ENCODE results near the gene ZNF341. TPM values are rescaled to one million over a fixed set of nuclear protein-coding genes. Genes with fewer than 3 reads are reported as not detected.

ZNF341 gene
- total and polyA plus RNA-seq, 2 of the 8 experiments (the other 6 are each of a cell fraction or from before 2014, with no cell fraction given), result 5.8 to 6.4 TPM

DNA sequence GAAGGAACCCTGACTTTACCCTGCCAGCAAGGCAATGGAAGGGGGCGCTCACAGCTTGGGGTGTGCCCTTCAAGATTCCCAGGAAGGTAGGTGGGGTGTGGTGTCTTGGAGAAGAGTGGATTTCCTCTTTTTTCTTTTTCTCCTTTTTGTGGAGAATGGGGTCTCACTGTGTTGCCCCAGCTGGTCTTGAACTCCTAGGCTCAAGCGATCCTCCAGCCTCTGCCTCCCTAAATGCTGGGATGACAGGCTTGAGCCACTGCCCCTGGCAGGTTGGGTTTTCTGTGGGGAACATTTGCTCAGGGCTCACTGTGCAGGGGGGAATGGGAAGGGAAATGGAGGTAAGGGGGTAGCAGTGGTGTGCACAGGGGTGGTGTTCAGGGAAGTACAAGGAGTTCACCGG lies 4.0 kb upstream of the ZNF341 start:
- Histone ChIP-seq H3K18ac (ENCODE audit: extremely low read depth, low read length) (no peak overlapping the region), H4K91ac (replicated peaks; ENCODE audit: insufficient read length, low read length) (no peak overlapping the region), H3K4me2 (ENCODE audit: insufficient read depth in 1 of 2, low read depth in 2 of 2, low read length in 2 of 2) (no peak overlapping the region), H3K23ac (ENCODE audit: insufficient read length) (no peak overlapping the region), H3K79me1 (ENCODE audit: low read depth, low read length) (no peaks in the 10 kb centered on the region), H3K14ac (ENCODE audit: insufficient read length) (no peak overlapping the region), H4K5ac (ENCODE audit: insufficient read length, low read depth, low read length) (no peak overlapping the region), H3K4ac (replicated peaks; ENCODE audit: insufficient read length, low read depth, low read length) (no peak overlapping the region), H2AK5ac (ENCODE audit: low read depth, low read length) (no peak overlapping the region), H3K27me3 (replicated peaks in 1 of 4; ENCODE audit: control insufficient read depth in 3 of 4, extremely low read depth in 1 of 4, insufficient read depth in 3 of 4, low read length in 3 of 4) (no peaks in the 10 kb centered on the region), H4K20me1 (replicated peaks in 1 of 2; ENCODE audit: control insufficient read depth in 1 of 2, insufficient read depth in 2 of 2, low read length in 2 of 2) (no peaks in the 10 kb centered on the region), H2BK15ac (ENCODE audit: low read length) (no peak overlapping the region), H3K9ac (replicated peaks in 1 of 4; ENCODE audit: extremely low read depth in 1 of 4, low read depth in 3 of 4, low read length in 3 of 4) (no peak overlapping the region), H3K23me2 (ENCODE audit: low read depth, low read length) (peaks cover 9% of the 10 kb centered on the region), H2BK120ac (replicated peaks; ENCODE audit: low read depth, low read length) (no peak overlapping the region), H3K36me3 (ENCODE audit: control insufficient read depth in 2 of 4, insufficient read depth in 4 of 4, low read length in 3 of 4) (no peaks in the 10 kb centered on the region), H3K56ac (replicated peaks; ENCODE audit: insufficient read length, low read depth, low read length) (no peak overlapping the region), H2AFZ (ENCODE audit: low read length) (no peak overlapping the region), H3K9me3 (ENCODE audit: insufficient read depth in 2 of 2, low read depth in 1 of 2, low read length in 1 of 2) (no peaks in the 10 kb centered on the region), H3K4me1 (replicated peaks in 1 of 4; ENCODE audit: control insufficient read depth in 3 of 4, insufficient read depth in 4 of 4, low read length in 3 of 4) (peaks cover 0 to 6% (median 4%) of the 10 kb centered on the region in 4 experiments; a peak in 5 of 7 replicates), H3K4me3 (ENCODE audit: extremely low read depth in 1 of 4, insufficient read depth in 2 of 4, low read depth in 3 of 4, low read length in 4 of 4) (no peak overlapping the region), H2BK20ac (ENCODE audit: low read length) (no peak overlapping the region), H4K8ac (ENCODE audit: extremely low read depth, insufficient read depth, low read length) (no peak overlapping the region), H3K27ac (ENCODE audit: low read depth, low read length) (no peak overlapping the region), H3K79me2 (ENCODE audit: control insufficient read depth in 1 of 2, insufficient read depth in 2 of 2, low read length in 2 of 2) (no peaks in the 10 kb centered on the region), H2BK5ac (ENCODE audit: low read depth, low read length) (no peak overlapping the region), H2BK12ac (ENCODE audit: low read depth, low read length) (no peak overlapping the region)
- CTCF ChIA-PET (ENCODE audit: partially characterized antibody), result interaction anchor here (1.3 kb wide), 1 partner anchor 59 kb away, joined by 6 read pairs; no protein-coding TSS in a partner anchor
- WGBS, 2 experiments (ENCODE audit: extremely low coverage in 1 of 2, insufficient coverage in 1 of 2, insufficient read length in 1 of 2, insufficient replicate concordance in 2 of 2, low coverage in 1 of 2, low lambda C conversion rate in 2 of 2, missing lambda C conversion rate in 1 of 2), result 86% methylated on average over 3 of the region's 3 CpGs; no CpG with 5 or more reads in 1 of the 2 experiments
- FAIRE-seq, result no peak
- POLR2A ChIA-PET (ENCODE audit: partially characterized antibody), result interaction anchor here (1.4 kb wide), 1 partner anchor 53 kb away, joined by 3 read pairs; no protein-coding TSS in a partner anchor
- DNase-seq (ENCODE audit: low read depth in 1 of 2, low spot score in 2 of 2), result no peak
- TF ChIP-seq TAF7 (optimal IDR thresholded peaks at IDR 0.05; ENCODE audit: borderline replicate concordance, low read depth, low read length) (no peak), HDAC2 (IDR thresholded peaks at IDR 0.05; ENCODE audit: borderline replicate concordance in 1 of 2, low read depth in 2 of 2, low read length in 2 of 2) (no peak), TAF1 (IDR thresholded peaks at IDR 0.05; ENCODE audit: low read depth, low read length) (no peak), BCL11A (IDR thresholded peaks at IDR 0.05; ENCODE audit: low read depth in 2 of 2, low read length in 2 of 2) (no peak), CBX8 (IDR thresholded peaks at IDR 0.05; ENCODE audit: borderline replicate concordance, low read depth, low read length) (no peak), GTF2F1 (IDR thresholded peaks at IDR 0.05; ENCODE audit: borderline replicate concordance, low read depth, low read length) (no peak), CREB1 (IDR thresholded peaks at IDR 0.05) (no peak), CHD1 (IDR thresholded peaks at IDR 0.05; ENCODE audit: low read depth, low read length) (no peak), CTBP2 (IDR thresholded peaks at IDR 0.05; ENCODE audit: borderline replicate concordance, insufficient read depth, insufficient read length, low read length) (no peak), JUN (IDR thresholded peaks at IDR 0.05; ENCODE audit: low read depth, low read length) (no peak)
- TF ChIP-seq, protein P1, sequence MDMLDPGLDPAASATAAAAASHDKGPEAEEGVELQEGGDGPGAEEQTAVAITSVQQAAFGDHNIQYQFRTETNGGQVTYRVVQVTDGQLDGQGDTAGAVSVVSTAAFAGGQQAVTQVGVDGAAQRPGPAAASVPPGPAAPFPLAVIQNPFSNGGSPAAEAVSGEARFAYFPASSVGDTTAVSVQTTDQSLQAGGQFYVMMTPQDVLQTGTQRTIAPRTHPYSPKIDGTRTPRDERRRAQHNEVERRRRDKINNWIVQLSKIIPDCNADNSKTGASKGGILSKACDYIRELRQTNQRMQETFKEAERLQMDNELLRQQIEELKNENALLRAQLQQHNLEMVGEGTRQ (IDR thresholded peaks at IDR 0.05; ENCODE audit: low read length), result no peak
- TF ChIP-seq, protein P2, sequence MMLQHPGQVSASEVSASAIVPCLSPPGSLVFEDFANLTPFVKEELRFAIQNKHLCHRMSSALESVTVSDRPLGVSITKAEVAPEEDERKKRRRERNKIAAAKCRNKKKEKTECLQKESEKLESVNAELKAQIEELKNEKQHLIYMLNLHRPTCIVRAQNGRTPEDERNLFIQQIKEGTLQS (IDR thresholded peaks at IDR 0.05; ENCODE audit: insufficient read depth, low read depth, low read length), result no peak

Measured in H1 (cell line).